A673 (cell line): ENCODE measurements around the gene KCNK7.

Experiments
- EZH2 ChIP-seq: fragments of 200-600 bp; sonication (generic); IDR thresholded peaks from 2 replicates; pipeline ENCODE4 v1.6.1; 2017; ENCODE audit warnings: borderline replicate concordance, low read depth, mild to moderate bottlenecking, mixed read lengths, antibody characterized with exemption, low read length; ENCODE audit not compliant: poor library complexity, severe bottlenecking
- TF ChIP-seq, protein P1 (sequence below): fragments of 300-800, 200-600 bp; sonication (generic); conservative IDR thresholded peaks from 2 replicates; pipeline ENCODE4 v1.5.1; 2017; ENCODE audit warnings: low read depth, mild to moderate bottlenecking, antibody characterized with exemption, low read length, moderate library complexity, mixed read lengths

DNA sequence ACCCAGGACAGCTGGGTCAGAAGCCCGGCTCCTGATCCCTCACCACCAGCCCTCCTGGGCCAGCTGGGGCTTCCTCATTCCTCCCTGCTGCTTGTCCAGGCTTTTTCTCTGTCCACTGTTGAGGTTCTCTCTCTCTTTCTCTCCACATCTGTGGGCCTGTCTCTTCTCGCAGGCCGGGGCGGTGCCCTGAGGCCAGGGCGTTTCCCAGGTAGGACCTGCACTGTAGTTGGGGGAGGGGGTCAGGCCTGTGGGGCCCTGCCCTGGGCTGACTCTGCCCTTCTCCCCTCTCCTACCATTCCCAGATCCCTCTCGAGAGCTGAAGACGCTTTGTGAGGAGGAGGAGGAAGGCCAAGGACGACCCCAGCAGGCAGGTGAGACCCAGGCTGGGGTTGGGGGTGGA lies 14.8 kb downstream of the KCNK7 start:
- no peak for TF ChIP-seq EZH2
- TF ChIP-seq, protein P1, sequence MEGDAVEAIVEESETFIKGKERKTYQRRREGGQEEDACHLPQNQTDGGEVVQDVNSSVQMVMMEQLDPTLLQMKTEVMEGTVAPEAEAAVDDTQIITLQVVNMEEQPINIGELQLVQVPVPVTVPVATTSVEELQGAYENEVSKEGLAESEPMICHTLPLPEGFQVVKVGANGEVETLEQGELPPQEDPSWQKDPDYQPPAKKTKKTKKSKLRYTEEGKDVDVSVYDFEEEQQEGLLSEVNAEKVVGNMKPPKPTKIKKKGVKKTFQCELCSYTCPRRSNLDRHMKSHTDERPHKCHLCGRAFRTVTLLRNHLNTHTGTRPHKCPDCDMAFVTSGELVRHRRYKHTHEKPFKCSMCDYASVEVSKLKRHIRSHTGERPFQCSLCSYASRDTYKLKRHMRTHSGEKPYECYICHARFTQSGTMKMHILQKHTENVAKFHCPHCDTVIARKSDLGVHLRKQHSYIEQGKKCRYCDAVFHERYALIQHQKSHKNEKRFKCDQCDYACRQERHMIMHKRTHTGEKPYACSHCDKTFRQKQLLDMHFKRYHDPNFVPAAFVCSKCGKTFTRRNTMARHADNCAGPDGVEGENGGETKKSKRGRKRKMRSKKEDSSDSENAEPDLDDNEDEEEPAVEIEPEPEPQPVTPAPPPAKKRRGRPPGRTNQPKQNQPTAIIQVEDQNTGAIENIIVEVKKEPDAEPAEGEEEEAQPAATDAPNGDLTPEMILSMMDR = no peak
